Measurements from ENCODE around the gene LYG1. TPM values are rescaled to one million over a fixed set of nuclear protein-coding genes. Genes with fewer than 3 reads are reported as not detected.
A peak's percentile ranks its signal among the peaks of the same experiment; 100 is the strongest.

LYG1 gene
- total and polyA plus RNA-seq, 2 of the 13 experiments (the other 11 are each of a cell fraction or from before 2014, with no cell fraction given), result 1.00 to 2.9 TPM

DNA sequence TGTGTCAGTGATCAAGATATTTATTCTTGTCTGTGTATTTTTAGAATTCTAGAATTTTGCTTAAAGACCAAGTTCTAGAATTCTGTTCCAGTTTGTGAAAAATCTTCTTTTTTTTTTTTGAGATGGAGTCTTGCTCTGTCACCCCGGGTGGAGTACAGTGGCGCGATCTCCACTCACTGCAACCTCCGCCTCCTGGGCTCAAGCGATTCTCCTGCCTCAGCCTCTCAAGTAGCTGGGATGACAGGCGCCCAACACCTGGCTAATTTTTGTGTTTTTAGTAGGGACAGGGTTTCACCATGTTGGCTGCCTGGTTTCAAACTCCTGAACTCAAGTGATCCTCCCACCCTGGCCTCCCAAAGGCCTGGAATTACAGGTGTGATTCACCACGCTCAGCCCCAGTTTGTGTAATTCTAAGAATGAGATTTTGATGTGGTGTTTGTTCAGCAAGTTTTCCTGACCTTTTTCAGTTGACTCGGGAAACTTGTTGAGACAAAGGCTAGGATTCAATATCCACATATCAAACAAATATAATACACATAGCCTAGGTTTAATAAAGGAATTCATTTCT lies 39.8 kb upstream of the LYG1 start (continued):
- TF ChIP-seq, protein P1, sequence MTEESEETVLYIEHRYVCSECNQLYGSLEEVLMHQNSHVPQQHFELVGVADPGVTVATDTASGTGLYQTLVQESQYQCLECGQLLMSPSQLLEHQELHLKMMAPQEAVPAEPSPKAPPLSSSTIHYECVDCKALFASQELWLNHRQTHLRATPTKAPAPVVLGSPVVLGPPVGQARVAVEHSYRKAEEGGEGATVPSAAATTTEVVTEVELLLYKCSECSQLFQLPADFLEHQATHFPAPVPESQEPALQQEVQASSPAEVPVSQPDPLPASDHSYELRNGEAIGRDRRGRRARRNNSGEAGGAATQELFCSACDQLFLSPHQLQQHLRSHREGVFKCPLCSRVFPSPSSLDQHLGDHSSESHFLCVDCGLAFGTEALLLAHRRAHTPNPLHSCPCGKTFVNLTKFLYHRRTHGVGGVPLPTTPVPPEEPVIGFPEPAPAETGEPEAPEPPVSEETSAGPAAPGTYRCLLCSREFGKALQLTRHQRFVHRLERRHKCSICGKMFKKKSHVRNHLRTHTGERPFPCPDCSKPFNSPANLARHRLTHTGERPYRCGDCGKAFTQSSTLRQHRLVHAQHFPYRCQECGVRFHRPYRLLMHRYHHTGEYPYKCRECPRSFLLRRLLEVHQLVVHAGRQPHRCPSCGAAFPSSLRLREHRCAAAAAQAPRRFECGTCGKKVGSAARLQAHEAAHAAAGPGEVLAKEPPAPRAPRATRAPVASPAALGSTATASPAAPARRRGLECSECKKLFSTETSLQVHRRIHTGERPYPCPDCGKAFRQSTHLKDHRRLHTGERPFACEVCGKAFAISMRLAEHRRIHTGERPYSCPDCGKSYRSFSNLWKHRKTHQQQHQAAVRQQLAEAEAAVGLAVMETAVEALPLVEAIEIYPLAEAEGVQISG (CRISPR knock-in tag; IDR thresholded peaks at IDR 0.05), result 0 out of 2 replicates have a peak, but pooled peaks have one; percentile 18
- TF ChIP-seq ZNF737 (CRISPR knock-in tag; IDR thresholded peaks at IDR 0.05; ENCODE audit: borderline replicate concordance) (no peak), ZNF432 (CRISPR knock-in tag; IDR thresholded peaks at IDR 0.05; ENCODE audit: borderline replicate concordance) (no peak), SALL1 (CRISPR knock-in tag; IDR thresholded peaks at IDR 0.05) (0 out of 2 replicates have a peak, but pooled peaks have one; percentile 17), RFXAP (CRISPR knock-in tag; IDR thresholded peaks at IDR 0.05; ENCODE audit: borderline replicate concordance) (0 out of 2 replicates have a peak, but pooled peaks have one; percentile 39), TEAD3 (CRISPR knock-in tag; optimal IDR thresholded peaks at IDR 0.05; ENCODE audit: borderline replicate concordance) (peak; percentile 22), RNF2 (conservative IDR thresholded peaks at IDR 0.05; ENCODE audit: low read depth) (no peak), FOSL2 (CRISPR knock-in tag; IDR thresholded peaks at IDR 0.05) (peak; percentile 85)
- TF ChIP-seq, protein P2, sequence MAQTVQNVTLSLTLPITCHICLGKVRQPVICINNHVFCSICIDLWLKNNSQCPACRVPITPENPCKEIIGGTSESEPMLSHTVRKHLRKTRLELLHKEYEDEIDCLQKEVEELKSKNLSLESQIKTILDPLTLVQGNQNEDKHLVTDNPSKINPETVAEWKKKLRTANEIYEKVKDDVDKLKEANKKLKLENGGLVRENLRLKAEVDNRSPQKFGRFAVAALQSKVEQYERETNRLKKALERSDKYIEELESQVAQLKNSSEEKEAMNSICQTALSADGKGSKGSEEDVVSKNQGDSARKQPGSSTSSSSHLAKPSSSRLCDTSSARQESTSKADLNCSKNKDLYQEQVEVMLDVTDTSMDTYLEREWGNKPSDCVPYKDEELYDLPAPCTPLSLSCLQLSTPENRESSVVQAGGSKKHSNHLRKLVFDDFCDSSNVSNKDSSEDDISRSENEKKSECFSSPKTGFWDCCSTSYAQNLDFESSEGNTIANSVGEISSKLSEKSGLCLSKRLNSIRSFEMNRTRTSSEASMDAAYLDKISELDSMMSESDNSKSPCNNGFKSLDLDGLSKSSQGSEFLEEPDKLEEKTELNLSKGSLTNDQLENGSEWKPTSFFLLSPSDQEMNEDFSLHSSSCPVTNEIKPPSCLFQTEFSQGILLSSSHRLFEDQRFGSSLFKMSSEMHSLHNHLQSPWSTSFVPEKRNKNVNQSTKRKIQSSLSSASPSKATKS (CRISPR knock-in tag; IDR thresholded peaks at IDR 0.05), result no peak
- TF ChIP-seq, protein P3, sequence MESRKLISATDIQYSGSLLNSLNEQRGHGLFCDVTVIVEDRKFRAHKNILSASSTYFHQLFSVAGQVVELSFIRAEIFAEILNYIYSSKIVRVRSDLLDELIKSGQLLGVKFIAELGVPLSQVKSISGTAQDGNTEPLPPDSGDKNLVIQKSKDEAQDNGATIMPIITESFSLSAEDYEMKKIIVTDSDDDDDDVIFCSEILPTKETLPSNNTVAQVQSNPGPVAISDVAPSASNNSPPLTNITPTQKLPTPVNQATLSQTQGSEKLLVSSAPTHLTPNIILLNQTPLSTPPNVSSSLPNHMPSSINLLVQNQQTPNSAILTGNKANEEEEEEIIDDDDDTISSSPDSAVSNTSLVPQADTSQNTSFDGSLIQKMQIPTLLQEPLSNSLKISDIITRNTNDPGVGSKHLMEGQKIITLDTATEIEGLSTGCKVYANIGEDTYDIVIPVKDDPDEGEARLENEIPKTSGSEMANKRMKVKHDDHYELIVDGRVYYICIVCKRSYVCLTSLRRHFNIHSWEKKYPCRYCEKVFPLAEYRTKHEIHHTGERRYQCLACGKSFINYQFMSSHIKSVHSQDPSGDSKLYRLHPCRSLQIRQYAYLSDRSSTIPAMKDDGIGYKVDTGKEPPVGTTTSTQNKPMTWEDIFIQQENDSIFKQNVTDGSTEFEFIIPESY (CRISPR knock-in tag; IDR thresholded peaks at IDR 0.05), result peak; percentile 46; the same call in 1 of the 2 replicates
- TF ChIP-seq, protein P4, sequence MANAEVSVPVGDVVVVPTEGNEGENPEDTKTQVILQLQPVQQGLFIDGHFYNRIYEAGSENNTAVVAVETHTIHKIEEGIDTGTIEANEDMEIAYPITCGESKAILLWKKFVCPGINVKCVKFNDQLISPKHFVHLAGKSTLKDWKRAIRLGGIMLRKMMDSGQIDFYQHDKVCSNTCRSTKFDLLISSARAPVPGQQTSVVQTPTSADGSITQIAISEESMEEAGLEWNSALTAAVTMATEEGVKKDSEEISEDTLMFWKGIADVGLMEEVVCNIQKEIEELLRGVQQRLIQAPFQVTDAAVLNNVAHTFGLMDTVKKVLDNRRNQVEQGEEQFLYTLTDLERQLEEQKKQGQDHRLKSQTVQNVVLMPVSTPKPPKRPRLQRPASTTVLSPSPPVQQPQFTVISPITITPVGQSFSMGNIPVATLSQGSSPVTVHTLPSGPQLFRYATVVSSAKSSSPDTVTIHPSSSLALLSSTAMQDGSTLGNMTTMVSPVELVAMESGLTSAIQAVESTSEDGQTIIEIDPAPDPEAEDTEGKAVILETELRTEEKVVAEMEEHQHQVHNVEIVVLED (CRISPR knock-in tag; IDR thresholded peaks at IDR 0.05; ENCODE audit: borderline replicate concordance), result no peak
- TF ChIP-seq, protein P5, sequence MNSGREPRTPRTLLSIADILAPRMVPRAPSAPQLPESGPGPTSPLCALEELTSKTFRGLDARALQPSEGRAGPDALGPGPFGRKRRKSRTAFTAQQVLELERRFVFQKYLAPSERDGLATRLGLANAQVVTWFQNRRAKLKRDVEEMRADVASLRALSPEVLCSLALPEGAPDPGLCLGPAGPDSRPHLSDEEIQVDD (CRISPR knock-in tag; IDR thresholded peaks at IDR 0.05; ENCODE audit: borderline replicate concordance), result no peak
- TF ChIP-seq, protein P6, sequence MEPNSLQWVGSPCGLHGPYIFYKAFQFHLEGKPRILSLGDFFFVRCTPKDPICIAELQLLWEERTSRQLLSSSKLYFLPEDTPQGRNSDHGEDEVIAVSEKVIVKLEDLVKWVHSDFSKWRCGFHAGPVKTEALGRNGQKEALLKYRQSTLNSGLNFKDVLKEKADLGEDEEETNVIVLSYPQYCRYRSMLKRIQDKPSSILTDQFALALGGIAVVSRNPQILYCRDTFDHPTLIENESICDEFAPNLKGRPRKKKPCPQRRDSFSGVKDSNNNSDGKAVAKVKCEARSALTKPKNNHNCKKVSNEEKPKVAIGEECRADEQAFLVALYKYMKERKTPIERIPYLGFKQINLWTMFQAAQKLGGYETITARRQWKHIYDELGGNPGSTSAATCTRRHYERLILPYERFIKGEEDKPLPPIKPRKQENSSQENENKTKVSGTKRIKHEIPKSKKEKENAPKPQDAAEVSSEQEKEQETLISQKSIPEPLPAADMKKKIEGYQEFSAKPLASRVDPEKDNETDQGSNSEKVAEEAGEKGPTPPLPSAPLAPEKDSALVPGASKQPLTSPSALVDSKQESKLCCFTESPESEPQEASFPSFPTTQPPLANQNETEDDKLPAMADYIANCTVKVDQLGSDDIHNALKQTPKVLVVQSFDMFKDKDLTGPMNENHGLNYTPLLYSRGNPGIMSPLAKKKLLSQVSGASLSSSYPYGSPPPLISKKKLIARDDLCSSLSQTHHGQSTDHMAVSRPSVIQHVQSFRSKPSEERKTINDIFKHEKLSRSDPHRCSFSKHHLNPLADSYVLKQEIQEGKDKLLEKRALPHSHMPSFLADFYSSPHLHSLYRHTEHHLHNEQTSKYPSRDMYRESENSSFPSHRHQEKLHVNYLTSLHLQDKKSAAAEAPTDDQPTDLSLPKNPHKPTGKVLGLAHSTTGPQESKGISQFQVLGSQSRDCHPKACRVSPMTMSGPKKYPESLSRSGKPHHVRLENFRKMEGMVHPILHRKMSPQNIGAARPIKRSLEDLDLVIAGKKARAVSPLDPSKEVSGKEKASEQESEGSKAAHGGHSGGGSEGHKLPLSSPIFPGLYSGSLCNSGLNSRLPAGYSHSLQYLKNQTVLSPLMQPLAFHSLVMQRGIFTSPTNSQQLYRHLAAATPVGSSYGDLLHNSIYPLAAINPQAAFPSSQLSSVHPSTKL (CRISPR knock-in tag; IDR thresholded peaks at IDR 0.05), result 0 out of 2 replicates have a peak, but pooled peaks have one; percentile 35
